Measurements from ENCODE around the gene ADAMTSL4.

The ADAMTSL4 gene

DNA sequence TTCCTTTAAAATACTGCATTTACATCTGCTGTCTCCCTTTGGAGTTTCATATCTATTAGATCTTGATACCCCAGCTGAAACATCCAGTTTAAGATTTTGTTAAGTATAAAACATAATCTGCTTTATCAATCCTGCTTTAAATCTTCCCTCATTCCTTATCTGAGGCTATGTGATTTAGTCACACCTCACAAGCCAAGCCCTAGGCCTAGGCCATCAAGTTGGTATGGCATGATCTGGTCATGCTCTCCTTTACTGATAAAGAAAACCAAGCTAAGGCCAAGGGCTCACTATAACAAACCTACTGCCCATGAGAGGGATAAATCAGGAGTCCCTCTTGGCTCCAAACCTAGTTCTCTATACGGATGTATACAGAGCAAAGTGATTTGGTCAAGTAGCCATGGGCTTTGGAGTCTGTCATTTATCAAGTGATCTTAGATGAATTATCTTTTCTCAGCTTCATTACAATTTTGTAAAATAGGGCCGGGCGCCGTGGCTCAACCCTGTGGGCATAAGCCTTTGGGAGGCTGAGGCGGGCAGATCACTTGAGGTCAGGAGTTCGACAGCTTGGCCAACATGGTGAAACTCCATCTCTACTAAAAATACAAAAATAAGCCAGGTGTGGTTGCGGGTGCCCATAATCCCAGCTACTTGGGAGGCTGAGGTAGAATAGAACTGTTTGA is 57.4 kb downstream of the ADAMTSL4 start:
- Mint-ChIP-seq H3K27ac (no peak overlapping the region), H3K9me3 (no peaks in the 10 kb centered on the region), H3K36me3 (peaks cover 5% of the 10 kb centered on the region), H3K4me1 (peaks cover 7% of the 10 kb centered on the region), H3K27me3 (no peaks in the 10 kb centered on the region), H3K4me3 (no peak overlapping the region)
- no peak for ATAC-seq

DNA sequence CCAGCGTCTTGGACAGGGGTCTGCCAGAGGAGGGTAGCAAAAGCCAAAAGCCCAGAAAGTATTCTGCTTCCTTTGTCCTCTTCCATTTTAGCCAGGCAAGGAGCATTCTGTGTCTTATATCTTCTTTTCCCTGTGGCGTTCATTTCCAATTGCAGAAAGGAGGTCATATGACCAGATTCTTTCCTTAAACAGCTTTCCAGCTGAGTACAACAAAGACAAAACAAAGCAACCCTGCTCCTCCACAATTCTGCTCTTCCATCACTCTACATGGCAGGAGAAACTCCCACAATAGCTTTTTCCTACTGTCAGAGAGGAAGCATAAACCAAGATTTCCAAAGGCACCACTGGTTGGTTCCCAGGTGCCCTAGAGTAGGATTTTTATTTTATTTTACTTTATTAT is 60.5 kb downstream of the ADAMTSL4 start:
- Mint-ChIP-seq H3K27ac (no peak overlapping the region), H3K4me3 (no peak overlapping the region), H3K4me1 (peaks cover 35% of the 10 kb centered on the region), H3K9me3 (no peaks in the 10 kb centered on the region), H3K27me3 (no peaks in the 10 kb centered on the region), H3K36me3 (peaks cover 5% of the 10 kb centered on the region)
- ATAC-seq = no peak
